Gastrocnemius medialis (tissue), 4 donors: ENCODE results near the gene TECTA.

ENCODE experiments used
- CTCF ChIP-seq, 5 experiments: fragments of 450-650 bp in 3 of 5; fragments of 200-600 bp in 2 of 5; sonication (generic) in 2 of 5; IDR thresholded peaks in 4 of 5; conservative IDR thresholded peaks in 1 of 5; 1 replicate in 4 of 5; 2 replicates in 1 of 5; pipeline ENCODE4 v1.5.1; 2016 to 2019; ENCODE audit warnings: antibody characterized with exemption in 5 of 5, mild to moderate bottlenecking in 3 of 5, moderate library complexity in 3 of 5
- POLR2A ChIP-seq, 2 donors: fragments of 450-650 bp; IDR thresholded peaks; one replicate each; pipeline ENCODE4 v1.6.1; 2017; ENCODE audit warnings: antibody characterized with exemption in 2 of 2, mild to moderate bottlenecking in 2 of 2, moderate library complexity in 2 of 2

GRCh38 chr11:121117788-121118187 lies 16.7 kb downstream of the TECTA start:
- TF ChIP-seq CTCF (IDR thresholded peaks at IDR 0.05 in 4 of 5, conservative IDR thresholded peaks at IDR 0.05 in 1 of 5) (no peak), POLR2A (IDR thresholded peaks at IDR 0.05) (no peak)
